Right ventricle myocardium superior (tissue), 1 donor: ENCODE results near the gene TANK. TPM values are rescaled to one million over a fixed set of nuclear protein-coding genes. Genes with fewer than 3 reads are reported as not detected.
A peak's percentile ranks its signal among the peaks of the same experiment; 100 is the strongest.

Source experiments
- ATAC-seq: fragments of 200-7000 bp; cut with Tn5 transposase; one replicate; pipeline ENCODE4 v1.9.1; 2020; ENCODE audit warnings: mild to moderate bottlenecking; ENCODE audit not compliant: poor library complexity
- DNase-seq: peaks from one replicate; pipeline ENCODE4 v3.0.0-alpha.2; 2020
- intact Hi-C: fragments of 100-400 bp; cut with DNase I; formaldehyde crosslinking; loops from one replicate; pipeline ENCODE4 v1.11.2; 2022
- long read RNA-seq: library from polyadenylated mRNA; unstranded; transcript quantifications from one replicate; pipeline ENCODE4 v2.0.0, GENCODE V29; 2021
- total RNA-seq: library from RNA; stranded (reverse); fragmentation: NEBNext Ultra II Directional; extraction: Animal tissue kit (Norgen Biotek cat#: 25700); gene quantifications from one replicate; pipeline ENCODE4 v1.2.1, GENCODE V29; 2021
- donor health status: DM: no; HTN: yes; CAD: no; lungs with severe emphysema.

TANK gene, protein sequence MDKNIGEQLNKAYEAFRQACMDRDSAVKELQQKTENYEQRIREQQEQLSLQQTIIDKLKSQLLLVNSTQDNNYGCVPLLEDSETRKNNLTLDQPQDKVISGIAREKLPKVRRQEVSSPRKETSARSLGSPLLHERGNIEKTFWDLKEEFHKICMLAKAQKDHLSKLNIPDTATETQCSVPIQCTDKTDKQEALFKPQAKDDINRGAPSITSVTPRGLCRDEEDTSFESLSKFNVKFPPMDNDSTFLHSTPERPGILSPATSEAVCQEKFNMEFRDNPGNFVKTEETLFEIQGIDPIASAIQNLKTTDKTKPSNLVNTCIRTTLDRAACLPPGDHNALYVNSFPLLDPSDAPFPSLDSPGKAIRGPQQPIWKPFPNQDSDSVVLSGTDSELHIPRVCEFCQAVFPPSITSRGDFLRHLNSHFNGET
- 25.7 TPM for total RNA-seq
- long read RNA-seq, transcript TANK-202 (8 exons, 2,171 nt): major isoform, 24 of 33 reads
- long read RNA-seq, partial matches to known transcripts: 1 of 33 reads
- long read RNA-seq, other reads (novel, unspliced or antisense): 7 of 33 reads

DNA sequence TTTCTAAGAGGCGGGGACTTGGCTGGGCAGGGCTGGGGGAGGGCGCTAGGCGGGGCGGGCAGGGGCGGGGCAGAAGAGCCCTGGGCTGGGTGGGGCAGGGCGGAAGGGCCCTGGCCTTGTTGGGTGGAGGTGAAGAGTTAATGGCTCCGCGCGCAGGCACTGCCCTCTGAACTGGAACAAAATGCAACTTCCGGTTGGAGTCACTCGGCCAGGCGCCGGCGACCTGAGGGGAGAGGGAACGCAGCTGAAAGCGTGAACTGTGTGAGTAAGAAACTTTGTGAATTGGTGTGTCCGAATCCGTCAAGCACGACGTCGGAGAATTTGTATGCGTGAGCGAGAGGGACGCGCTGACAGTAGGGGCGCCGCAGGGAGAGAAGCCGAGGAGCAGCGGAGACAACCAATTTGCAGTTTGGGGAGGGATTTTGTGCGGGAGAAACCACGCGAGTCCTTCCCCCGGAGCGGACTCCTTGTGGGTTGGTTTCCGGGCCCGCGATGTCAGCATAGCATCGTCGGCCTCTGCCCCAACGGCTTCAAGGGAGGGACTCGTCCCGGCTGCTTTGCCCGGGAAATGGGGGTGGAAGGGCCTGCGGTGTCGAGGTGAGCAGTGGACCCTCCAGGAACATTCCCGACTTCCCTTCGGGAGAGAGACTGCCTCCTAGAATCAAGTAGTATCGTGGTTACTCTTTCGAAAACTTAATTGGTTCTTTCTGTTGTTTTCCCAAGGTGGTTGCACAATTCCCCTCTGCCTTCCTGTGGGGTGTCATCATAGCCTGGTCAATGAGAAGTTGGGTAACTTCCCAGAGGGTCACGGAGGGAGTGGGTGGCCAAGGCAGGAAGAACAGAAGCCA lies at the start of gene TANK:
Gene TANK, plus strand, starts transcription at position 203 of the 848 bp plus-strand sequence. CDS start 19,235 bp downstream, outside the sequence.
- DNase-seq (peak; percentile 94), ATAC-seq (peak; percentile 98)
- intact Hi-C loops: no loop called here

DNA sequence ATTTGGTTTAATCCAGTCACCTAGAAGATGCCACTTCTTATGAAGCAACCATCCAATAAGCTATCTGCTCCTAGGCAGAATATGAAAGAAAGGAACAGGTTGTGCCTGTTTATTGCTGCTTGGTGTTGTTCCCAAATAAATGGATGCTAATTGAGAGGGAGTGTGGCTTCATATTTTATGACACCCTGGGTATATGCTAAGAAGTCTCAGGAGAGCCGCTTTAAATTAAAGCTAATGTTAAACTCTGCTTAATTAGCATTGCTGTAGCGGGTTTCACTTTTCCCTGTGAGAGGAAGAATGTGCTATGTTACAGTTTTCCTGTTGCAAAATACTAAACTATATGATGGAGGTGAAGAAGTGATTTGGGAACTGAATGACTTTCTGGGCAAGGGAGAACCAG lies 48.7 kb upstream of the TANK start:
- DNase-seq (no peak), ATAC-seq (no peak)
- intact Hi-C loops: no loop called here

DNA sequence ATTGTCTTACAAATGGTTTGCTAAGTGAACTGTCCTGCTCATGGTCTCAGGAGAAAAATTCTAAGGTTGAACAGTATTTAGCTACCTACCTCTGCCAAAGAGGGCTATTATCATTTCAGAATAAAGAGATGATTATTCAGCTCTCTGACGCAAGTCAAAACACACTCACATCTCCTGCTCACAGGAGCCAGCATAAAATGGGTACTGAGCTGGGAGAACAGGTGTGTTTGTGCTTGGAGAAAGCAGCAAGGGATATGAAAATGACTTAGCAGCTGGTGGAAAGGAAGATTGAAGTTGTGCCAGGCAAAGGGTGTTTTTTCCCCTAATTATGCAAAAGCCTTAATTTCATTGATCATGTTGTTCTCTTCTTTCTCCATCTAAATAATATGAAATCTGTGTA lies 47.3 kb upstream of the TANK start:
- ATAC-seq (no peak), DNase-seq (no peak)
- intact Hi-C loops: no loop called here

DNA sequence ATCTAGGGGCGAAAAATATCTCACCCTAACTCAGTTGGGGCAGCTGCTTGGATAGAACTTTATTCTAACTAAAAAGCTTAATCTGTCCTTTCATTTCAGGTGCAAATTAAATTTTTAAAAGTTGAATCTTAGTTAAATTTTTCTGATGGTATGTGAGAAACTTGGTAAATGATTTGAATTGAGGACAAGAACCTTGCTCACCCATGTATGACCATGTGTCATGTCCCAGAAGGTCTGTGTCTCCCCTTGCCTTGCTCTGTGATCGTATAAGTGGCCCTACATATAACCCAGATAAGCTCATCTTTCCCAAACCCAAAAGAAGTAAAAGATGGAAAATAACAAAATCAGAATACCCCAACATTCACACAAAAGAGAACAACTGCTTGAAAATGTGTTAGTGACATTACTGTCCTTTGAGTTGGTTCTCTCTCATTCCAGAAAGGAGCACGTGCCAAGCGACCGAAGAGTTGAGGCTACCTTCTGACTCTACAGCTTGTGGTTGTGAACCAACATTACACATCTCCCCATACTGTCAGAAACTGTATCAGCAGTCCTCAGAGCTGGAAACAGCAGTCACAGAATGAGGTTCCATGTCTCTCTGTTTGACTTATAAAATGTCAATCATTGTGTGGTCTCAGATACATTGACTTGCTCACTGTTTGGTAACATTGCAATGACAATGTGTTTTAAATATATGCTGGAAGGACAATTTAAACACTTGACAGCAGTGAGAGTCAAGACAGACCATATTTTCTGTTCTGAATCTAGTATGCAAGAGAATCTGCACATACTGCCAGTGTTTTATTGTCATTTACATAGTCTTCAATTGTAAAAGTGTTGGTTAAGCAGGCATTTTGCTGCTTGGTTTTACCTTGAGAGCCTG lies 46.3 kb upstream of the TANK start:
- intact Hi-C loops: no loop called here
- DNase-seq (no peak), ATAC-seq (no peak)

DNA sequence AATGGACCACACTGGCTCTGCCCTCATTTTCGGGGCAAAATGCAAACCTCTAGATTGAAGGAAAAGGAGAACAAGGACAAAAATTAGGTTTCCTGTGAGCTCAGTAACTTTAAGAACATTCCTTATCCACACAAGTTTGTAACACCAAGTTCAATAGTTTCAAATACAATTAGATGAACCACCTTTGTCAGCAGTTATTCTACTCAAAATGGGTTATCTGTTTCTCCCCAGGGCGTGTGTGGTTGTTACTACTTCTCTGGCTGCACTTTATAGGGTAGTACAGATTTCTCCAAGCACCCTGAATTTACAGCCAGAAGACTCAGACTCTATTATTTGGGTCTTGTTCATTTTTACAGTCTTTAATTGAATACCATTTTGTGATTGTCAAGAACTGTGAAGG lies 45.0 kb upstream of the TANK start:
- no peak for DNase-seq
- intact Hi-C loops: no loop called here
- ATAC-seq: no peak

DNA sequence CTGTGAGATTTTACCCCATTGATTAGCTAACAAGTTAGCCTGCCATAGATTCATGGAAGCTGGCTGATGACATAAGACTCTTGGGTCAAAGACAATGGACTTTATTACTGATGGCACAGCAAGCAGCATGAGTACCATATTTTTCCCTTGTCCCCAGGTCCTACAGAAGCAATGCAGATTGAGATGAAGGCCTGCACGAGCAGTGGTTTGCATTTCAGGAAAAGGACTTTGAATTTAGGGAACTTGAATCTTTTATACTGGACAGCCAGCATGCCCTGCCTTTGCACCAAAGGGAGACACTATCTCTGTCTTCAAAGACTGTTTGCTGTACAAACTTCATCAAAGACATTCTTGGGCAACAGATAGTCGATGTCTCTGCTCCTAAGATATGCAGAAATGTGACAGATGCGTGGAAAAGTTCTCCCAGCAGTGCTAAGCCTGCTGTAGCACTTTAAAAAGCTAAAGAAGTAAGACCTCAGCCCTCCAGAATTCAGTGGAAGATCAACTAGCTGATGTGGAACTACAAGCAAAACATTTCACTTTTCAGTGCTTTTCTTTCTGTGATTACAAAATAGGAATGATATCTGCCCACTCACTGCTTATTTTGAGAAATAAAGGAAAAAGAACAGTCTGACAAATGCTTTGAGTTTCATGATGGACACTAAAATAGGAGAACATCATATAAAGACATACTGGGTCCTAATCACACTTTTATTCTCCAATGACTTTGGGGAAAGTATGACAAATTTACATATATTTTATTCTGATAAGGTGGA lies 44.4 kb upstream of the TANK start:
- DNase-seq (no peak), ATAC-seq (no peak)
- intact Hi-C loops: no loop called here

DNA sequence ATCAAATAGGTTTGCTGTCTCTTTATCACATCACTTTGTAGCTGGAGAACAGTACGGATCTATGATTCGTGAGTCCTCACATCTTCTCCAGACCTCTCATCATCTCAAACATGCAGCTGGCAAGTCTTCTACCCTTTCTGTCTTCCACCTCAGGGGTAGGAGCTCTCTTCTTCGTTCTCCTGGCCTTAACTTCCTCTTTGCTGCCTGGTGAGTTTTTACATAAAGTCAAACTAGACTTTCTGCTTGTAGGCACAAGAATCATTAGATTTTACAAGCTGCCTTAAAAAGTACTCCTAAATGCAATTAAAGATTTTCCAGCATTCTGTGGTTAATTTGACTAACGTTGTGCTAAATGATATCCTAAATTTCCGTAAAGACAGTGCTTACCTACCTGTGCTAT lies 43.7 kb upstream of the TANK start:
- ATAC-seq: no peak
- intact Hi-C loops: no loop called here
- DNase-seq: no peak

DNA sequence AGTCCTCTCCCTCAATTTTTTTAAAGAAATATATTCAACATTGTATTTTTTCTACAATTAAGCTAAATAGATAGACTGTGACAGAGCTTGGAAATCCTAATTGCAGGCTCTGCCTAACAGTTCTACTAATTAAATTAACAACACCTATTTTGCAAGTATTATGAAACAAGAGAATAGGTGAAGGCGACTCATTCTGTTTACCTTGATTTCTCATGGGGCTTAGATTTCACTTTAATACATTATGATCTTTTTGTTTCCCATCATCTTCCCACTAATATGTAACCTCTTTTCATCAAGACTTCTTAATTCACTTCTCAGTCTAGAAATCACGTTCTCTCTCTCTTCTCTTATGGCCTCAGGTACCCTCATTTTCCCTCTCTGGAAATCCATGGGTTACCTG lies 42.7 kb upstream of the TANK start:
- intact Hi-C loops: no loop called here
- ATAC-seq (no peak), DNase-seq (no peak)

DNA sequence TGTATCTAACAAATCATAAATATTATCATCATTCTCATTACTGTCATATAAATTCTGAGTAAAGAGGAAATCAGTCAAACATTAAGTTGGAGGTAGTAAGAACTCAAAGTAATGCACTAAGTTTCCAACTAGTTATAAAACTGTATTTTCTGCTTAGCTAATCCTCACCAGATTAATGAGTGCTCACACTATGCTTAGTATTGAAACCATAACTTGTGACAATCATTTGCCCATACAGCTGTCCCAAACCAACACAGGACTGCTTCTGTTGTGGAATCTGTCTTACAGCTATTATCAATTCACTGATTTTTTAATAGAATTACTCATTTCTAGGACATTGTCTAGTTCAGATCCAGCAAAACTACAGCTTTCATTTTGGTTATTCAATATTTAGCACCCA lies 41.5 kb upstream of the TANK start:
- no peak for ATAC-seq
- intact Hi-C loops: no loop called here
- DNase-seq: no peak

DNA sequence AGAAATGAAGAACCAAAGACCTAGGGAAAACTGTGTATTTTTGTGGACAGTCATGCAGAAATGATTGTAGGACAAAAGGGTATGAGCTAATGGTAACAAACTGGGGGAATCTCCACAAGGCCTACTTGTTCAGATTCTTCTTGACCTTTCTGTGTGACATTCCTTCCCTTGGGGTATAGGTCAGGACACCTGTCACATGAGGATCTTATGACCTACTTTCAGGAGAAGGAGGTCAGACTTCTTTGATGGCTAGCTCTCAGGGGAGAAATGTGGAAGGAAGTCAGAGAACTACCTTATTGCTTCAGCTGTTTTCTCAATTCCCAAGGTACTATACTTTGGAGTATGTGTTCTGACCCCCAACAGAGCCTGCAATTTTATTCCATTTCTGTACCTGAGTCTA lies 40.7 kb upstream of the TANK start:
- DNase-seq (no peak), ATAC-seq (no peak)
- intact Hi-C loops: no loop called here

DNA sequence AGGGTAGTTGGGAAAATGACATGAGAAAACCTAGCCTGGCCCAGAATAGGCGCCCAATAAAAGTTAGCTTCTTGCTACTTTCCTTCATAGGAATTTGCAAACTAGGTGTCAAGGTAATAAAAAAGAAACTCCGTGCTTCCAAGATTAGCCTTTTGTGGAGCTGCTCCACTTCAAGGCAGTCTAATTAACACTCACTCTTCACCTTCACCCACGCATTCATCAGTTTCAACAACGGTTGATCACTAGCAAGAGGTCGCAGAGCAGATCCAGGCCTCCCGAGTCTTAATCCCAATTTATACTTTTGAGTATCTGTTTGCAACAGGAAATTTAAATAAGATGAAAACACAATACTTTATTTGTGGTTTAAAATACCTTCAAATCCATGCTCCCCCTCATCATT lies 39.5 kb upstream of the TANK start:
- no peak for ATAC-seq
- DNase-seq: no peak
- intact Hi-C loops: no loop called here

DNA sequence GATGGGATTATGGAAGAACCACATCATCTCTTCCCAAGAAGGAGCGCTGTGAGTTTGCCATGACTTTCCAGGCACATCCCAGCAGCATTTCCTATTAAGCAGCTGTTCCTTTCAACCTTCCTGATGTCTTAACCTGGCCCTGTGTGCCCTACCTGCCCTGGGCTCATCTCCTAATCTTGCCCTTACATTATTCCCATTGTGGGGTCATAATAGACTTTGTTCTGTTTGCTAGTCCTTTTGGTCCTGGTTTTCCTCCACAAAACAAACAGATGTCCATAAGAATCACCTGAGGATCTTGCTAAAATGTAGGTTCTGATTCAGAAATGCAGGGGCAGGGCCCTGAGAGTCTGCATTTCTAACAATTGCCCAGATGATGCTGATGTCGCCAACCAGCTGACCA lies 38.6 kb upstream of the TANK start:
- intact Hi-C loops: no loop called here

DNA sequence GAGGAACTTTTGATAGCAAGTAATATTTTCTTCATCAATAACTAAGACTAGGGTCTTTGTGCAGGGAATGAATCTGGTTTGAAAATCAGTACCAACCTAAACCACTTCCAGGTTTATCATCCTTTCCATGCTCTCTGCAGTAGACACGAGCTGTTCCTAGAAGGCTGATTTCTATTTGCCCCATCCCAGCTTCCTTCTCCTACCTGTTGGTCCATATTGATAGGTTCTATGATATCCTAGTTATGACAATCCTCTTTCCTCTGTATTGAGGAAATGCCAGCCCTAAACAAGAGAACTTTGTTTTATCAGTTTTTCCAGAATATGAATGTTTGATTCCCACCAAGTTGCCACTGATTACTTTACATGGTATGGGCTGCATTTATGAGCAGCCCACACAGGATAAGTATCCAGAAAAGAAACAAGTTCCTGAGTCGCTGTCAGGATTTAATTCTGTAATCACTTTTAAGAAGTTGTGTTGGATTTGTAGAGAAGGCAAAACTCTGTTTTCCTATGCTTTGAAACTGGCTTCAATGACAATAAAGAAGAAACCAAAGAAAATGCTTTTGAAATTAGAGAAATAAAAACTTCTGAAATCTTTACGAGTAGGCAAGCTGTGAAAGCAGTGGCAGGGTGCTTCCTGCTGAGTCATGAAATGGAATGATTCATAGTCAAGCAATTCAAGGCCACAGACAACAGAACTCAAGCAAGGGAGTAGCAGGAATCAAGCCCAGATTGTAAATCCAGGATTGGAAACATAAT lies 37.3 kb upstream of the TANK start:
- ATAC-seq: peak; percentile 93
- intact Hi-C loops: no loop called here
- DNase-seq: no peak

More for the DNA sequence above, 38.6 kb upstream of the TANK start:
- DNase-seq (no peak), ATAC-seq (no peak)

DNA sequence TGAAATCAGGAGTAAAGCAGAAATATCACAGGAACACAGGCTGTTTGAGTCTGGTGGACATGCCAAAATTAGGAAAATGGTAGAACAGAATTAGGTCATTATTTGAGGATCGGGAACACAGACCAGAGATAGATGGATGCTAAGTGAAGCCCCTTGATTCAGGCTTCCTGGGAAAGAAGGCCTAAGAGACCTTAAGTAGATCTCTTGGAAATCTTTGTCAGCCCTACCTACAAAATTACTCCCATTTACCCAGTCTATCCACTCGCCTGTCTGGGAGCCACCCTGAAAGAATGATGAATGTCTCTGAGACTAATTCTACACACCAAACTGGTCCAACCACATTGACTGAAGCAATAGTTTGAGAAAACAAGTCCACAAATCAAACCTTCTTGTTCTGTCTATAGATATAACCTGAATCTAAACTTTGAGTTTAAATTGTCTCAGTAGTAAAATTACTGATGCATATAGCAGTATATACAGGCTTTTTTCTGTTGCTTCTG lies 36.6 kb upstream of the TANK start:
- DNase-seq (no peak), ATAC-seq (peak; percentile 13)
- intact Hi-C loops: no loop called here

DNA sequence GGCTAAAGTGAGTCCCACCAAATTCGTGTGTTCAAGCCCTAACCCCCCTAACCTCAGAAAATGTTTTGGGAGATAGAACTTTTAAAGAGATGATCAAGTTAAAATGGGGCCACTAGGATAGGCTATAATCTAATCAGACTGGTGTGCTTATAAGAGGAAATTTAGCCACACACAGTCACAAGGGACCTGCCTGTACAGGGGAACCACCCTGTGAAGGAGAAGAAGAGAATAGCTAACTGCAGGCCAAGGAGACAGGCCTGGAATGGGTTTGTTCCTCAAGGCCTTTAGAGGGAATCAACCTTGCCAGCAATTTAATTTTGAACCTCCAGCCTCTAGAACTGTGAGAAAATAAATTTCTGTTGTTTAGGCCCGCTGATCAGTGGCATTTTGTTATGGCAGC lies 36.0 kb upstream of the TANK start:
- DNase-seq: no peak
- peak; percentile 38 for ATAC-seq
- intact Hi-C loops: no loop called here

DNA sequence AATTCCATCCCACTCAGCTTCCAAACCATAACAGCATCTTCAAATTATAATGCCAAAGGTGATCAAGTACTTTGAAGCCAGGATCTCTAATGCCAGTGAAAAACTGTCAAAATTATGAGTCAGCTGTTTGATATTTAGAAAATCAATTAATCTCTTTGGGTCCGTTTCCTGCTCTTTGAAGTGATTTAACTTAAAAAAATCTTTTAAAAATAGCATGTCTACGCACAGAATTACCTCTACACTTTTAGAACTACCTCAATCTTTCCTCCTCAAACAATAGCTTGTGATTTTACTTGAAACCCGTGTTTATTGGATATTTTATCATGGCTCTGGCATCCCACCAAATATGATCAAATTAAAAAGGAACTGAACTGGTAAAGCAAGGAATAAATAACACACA lies 31.3 kb upstream of the TANK start:
- ATAC-seq (no peak), DNase-seq (no peak)
- intact Hi-C loops: no loop called here

DNA sequence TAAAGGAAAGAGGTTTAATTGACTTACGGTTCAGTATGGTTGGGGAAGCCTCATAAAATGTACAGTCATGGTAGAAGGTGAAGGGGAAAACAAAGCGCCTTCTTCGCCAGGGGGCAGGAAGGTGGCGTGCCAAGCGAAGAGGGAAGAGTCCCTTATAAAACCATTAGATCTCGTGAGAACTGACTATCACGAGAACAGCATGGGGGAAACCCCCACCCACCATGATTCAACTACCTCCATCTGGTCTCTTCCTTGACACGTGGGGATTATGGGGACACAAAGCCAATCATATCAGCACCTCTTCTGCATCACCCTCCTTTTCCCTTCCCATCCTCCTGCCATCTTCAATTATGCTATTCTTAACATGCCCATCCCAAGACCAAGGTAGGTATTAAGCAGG lies 29.9 kb upstream of the TANK start:
- intact Hi-C loops: no loop called here
- ATAC-seq: no peak
- no peak for DNase-seq
